Measurements from ENCODE around the gene OR6Y1.

The OR6Y1 gene

GRCh38 chr1:158554352-158554751, at the start of gene OR6Y1:
OR6Y1 (minus strand) TSS chr1:158554405; CDS start chr1:158548105, 6,300 bp downstream.
- DNase-seq (ENCODE audit: low read depth in 3 of 3) = no peak

- DNase-seq (ENCODE audit: low read depth in 3 of 3) = no peak
Observed at GRCh38 chr1:158600735-158601134, 46.5 kb upstream of the OR6Y1 start.

GRCh38 chr1:158586942-158587341, 32.7 kb upstream of the OR6Y1 start:
- no peak for DNase-seq (ENCODE audit: low read depth in 3 of 3)

- no peak for DNase-seq (ENCODE audit: low read depth in 3 of 3)
Observed at GRCh38 chr1:158583962-158584361, 29.8 kb upstream of the OR6Y1 start.

GRCh38 chr1:158579733-158580132, 25.5 kb upstream of the OR6Y1 start, which contains the start of gene OR10X1:
OR10X1 (minus strand) TSS chr1:158579899; CDS start chr1:158579899, 0 bp downstream.
- DNase-seq (ENCODE audit: low read depth in 3 of 3) = no peak

- DNase-seq (ENCODE audit: low read depth in 3 of 3) = no peak
Observed at GRCh38 chr1:158577561-158577960, 23.4 kb upstream of the OR6Y1 start.

- no peak for DNase-seq (ENCODE audit: low read depth in 3 of 3)
Observed at GRCh38 chr1:158572226-158572625, 18.0 kb upstream of the OR6Y1 start.

- no peak for DNase-seq (ENCODE audit: low read depth in 3 of 3)
Observed at GRCh38 chr1:158570480-158570879, 16.3 kb upstream of the OR6Y1 start, which contains the start of gene OR6P1. OR6P1 (minus strand) TSS chr1:158570580; CDS start chr1:158563604, 6,976 bp downstream.

- no peak for DNase-seq (ENCODE audit: low read depth in 3 of 3)
Observed at GRCh38 chr1:158564608-158565007, 10.4 kb upstream of the OR6Y1 start.

GRCh38 chr1:158563853-158564252, 9.6 kb upstream of the OR6Y1 start:
- no peak for DNase-seq (ENCODE audit: low read depth in 3 of 3)

GRCh38 chr1:158559696-158560095, 5.5 kb upstream of the OR6Y1 start:
- DNase-seq (ENCODE audit: low read depth in 3 of 3) = no peak

GRCh38 chr1:158552296-158552695, 1.9 kb downstream of the OR6Y1 start:
- no peak for DNase-seq (ENCODE audit: low read depth in 3 of 3)

- DNase-seq (ENCODE audit: low read depth in 3 of 3) = no peak
Observed at GRCh38 chr1:158547533-158547932, 6.7 kb downstream of the OR6Y1 start.

GRCh38 chr1:158537609-158538008, 16.6 kb downstream of the OR6Y1 start:
- no peak for DNase-seq (ENCODE audit: low read depth in 3 of 3)

- no peak for DNase-seq (ENCODE audit: low read depth in 3 of 3)
Observed at GRCh38 chr1:158534496-158534895, 19.7 kb downstream of the OR6Y1 start.

GRCh38 chr1:158527190-158527815, 26.9 kb downstream of the OR6Y1 start:
- no peak for DNase-seq (ENCODE audit: low read depth in 3 of 3)

- DNase-seq (ENCODE audit: low read depth in 3 of 3) = no peak
Observed at GRCh38 chr1:158521666-158522058, 32.5 kb downstream of the OR6Y1 start.

GRCh38 chr1:158520955-158521665, 33.1 kb downstream of the OR6Y1 start:
- DNase-seq (ENCODE audit: low read depth in 3 of 3) = no peak

GRCh38 chr1:158520021-158520420, 34.2 kb downstream of the OR6Y1 start:
- DNase-seq (ENCODE audit: low read depth in 3 of 3) = no peak

GRCh38 chr1:158516966-158517365, 37.2 kb downstream of the OR6Y1 start:
- no peak for DNase-seq (ENCODE audit: low read depth in 3 of 3)

- no peak for DNase-seq (ENCODE audit: low read depth in 3 of 3)
Observed at GRCh38 chr1:158509471-158510156, 44.6 kb downstream of the OR6Y1 start.

GRCh38 chr1:158507511-158507910, 46.7 kb downstream of the OR6Y1 start:
- no peak for DNase-seq (ENCODE audit: low read depth in 3 of 3)
